MM.1S (cell line): Measurements from ENCODE around the gene SLC1A1.

Experiments
- EZH2 ChIP-seq: fragments of 300-600 bp; sonication (generic); optimal IDR thresholded peaks from 2 replicates; pipeline ENCODE3; 2017; ENCODE audit warnings: low read depth, mild to moderate bottlenecking, antibody characterized with exemption, low read length, mixed read lengths
- EZH2phosphoT487 ChIP-seq: fragments of 300-600 bp; sonication (generic); IDR thresholded peaks from 2 replicates; pipeline ENCODE4 v1.6.1; 2018; ENCODE audit warnings: antibody characterized with exemption, low read length
- TF ChIP-seq, protein P1 (sequence below): fragments of 300-600 bp; sonication (generic); IDR thresholded peaks from 2 replicates; pipeline ENCODE4 v1.5.1; 2016; ENCODE audit warnings: antibody characterized with exemption, low read length, mixed read lengths

DNA sequence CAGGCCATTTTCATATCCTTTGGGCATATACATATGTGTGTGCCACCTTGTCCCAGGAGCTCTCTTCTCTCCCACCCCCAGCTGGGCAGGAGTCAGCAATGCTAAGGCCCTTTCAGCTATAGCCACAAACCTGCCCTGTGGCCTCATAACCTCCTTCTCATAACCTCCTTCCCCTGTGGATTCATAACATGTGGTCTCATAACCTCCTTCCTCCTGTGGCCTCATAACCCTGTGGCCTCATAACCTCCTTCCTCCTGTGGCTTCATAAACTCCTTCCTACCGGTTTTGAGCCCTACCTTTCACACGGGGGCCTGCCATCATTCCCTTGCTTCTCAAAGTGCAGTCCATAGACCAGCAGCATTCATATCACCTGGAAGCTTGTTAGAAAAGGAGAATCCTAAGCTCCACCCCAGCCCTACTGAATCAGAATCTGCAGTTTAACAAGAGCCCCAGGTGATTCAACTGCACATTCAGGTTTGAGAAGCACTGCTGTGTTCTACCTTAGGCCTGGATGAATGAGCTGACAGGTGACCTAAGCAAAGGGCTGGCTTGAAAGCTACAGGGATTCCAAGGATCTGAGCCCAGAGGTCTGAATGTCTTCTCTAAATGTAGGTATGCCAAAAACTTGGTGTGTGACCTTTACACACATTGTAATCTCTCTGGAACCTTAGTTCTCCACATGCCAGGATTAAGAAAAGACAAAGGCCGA lies 129.9 kb downstream of the SLC1A1 start:
- TF ChIP-seq, protein P1, sequence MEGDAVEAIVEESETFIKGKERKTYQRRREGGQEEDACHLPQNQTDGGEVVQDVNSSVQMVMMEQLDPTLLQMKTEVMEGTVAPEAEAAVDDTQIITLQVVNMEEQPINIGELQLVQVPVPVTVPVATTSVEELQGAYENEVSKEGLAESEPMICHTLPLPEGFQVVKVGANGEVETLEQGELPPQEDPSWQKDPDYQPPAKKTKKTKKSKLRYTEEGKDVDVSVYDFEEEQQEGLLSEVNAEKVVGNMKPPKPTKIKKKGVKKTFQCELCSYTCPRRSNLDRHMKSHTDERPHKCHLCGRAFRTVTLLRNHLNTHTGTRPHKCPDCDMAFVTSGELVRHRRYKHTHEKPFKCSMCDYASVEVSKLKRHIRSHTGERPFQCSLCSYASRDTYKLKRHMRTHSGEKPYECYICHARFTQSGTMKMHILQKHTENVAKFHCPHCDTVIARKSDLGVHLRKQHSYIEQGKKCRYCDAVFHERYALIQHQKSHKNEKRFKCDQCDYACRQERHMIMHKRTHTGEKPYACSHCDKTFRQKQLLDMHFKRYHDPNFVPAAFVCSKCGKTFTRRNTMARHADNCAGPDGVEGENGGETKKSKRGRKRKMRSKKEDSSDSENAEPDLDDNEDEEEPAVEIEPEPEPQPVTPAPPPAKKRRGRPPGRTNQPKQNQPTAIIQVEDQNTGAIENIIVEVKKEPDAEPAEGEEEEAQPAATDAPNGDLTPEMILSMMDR, result no peak
- TF ChIP-seq EZH2 (no peak), EZH2phosphoT487 (no peak)
